Measurements from ENCODE around the gene ARRB1.
A peak's percentile ranks its signal among the peaks of the same experiment; 100 is the strongest.

ARRB1 gene

DNA sequence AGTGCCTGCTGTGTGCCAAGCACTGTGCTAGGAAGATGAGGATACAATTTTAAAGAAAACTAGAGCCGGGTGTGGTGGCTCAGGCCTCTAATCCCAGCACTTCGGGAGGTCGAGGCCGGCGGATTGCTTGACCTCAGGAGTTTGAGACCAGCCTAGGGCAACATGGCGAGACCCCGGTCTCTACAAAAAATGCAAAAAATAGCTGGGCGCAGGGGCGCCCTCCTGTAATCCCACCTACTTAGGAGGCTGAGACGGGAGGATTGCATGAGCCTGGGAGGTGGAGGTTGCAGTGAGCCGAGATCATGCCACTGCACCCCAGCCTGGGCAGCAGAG, 102.6 kb downstream of the ARRB1 start:
- DNase-seq (ENCODE audit: low spot score), result no peak

DNA sequence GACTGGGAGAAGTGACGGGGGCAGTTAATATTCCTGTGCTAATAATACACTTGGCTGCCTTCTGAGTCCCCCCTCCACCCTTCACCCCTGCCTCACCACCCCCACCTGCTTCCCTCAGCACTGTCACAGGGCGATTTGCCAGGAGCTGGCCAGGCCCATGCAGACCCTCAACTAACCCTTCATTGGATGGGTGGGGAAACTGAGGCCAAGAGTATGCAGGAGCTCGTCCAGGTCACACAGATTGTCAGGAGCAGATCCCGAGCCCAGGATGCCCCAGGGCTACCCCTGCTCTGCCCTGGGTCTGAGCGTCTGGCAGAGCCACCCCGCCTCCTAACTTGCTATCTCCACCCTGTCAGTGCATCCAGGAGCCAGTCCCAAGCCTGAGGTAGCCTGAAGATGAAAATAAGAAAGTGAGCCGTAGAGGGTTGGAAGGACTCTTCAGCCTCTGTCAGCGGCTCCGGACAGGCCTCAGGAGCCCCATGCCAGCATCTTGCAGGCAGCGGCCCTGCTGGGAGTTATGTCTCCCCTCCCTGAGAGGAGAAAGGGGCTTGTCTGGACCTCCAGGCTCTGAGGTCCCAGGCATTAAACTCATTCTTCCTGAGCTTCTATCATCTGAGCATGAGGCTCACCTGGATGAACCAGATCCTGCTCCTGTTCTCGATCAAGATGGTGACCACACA, 104.7 kb downstream of the ARRB1 start:
- DNase-seq (ENCODE audit: low spot score), result no peak

DNA sequence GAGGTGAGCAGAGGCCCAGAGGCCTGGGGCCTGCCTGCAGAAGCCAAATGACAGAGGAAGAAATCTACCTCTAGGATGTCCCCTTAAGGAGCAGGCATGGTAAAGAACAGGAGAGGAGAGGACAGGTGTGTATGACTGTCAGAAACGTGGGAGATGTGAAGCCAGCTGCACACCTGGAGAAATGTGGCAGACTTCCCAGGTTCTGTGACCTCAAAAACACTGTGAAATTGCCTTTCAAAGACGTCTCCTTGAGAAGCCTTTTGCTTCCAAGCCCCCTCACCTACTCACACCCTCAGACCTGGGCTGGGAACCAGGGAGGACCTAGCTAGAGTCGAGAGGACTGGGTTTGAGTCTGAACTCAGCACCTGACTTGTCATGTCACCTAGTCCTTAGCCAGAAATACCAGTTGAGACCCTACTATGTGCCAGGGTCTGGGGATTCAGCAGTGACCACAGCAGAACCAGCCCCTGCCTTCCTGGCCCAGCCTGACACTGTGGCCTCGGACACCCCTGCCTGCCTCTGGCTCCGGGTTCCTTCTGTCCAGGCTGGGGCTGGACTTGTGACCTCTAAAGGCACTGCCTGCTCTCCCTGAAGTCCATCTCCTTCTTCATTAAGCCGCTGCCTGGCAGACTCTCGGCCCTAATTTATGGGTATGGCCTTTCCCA, 105.3 kb downstream of the ARRB1 start:
- DNase-seq (ENCODE audit: low spot score), result no peak

DNA sequence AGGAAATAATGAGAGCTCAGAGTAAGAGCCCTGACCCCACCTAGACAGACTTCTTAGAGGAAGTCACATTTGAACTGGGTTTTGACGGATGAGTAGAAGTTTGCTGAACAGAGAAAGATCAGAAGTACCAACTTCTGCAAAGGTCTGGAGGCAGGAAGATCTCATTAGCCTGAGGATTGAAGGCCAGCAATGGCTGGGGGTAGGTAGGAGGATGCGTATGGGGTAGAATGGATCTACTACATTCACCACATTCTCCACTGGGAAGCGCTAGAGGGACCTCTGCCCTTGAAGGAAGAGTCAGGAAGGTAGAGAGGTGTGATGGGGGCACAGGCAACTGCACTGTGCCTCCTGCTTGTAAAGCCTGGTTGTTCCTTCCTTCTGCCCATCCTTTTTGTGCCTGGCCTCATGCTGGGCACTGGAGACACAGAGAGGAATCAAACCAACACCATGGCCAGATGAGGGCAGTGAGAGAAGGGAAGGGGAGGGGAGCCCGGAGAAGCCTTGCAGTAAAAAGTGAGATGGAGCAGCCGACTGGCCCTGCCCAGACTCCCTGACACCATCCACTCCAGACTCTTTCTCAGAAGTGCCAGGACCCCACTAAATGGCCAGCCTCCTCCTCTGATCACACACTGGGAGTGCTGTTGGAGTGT, 106.0 kb downstream of the ARRB1 start:
- no peak for DNase-seq (ENCODE audit: low spot score)

- DNase-seq (ENCODE audit: low spot score), result no peak
Measured at GRCh38 chr11:75244052-75244814, 107.2 kb downstream of the ARRB1 start.

GRCh38 chr11:75242722-75243600, 108.5 kb downstream of the ARRB1 start:
- DNase-seq (ENCODE audit: low spot score), result no peak

DNA sequence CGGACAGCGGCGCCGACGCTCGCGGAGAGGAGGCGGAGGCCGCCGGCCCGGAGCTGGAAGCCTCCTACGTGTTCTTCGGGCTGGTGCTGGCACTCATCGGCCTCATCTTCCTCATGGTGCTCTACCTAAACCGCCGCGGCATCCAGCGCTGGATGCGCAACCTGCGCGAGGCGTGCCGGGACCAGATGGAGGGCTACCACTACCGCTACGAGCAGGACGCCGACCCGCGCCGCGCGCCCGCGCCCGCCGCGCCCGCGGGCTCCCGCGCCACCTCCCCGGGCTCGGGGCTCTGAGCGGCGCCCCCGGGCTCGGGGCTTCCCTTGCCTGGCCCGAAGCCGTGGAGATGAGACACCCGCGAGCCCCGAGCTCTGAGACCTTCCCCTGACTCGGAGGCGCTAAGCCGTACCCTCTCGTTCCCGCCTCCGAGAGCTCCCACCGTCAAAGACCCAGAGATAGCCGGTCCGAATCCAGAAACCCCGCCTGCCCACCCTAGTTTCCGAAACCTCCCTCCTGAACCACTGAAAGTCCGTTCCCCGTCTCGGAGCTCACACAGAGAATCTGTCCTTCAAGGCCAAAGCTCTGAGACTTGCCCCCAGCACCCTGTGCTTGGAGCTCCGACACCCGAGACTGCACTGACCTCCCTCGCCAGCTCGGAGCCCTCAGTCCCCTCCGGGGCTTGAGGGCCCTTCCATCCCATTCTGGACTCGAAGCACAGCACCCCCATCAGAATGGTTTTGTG, 109.4 kb downstream of the ARRB1 start:
- DNase-seq (ENCODE audit: low spot score), result no peak

GRCh38 chr11:75241036-75241905, 110.2 kb downstream of the ARRB1 start:
- peak; percentile 71 for DNase-seq (ENCODE audit: low spot score)

- no peak for DNase-seq (ENCODE audit: low spot score)
Measured at GRCh38 chr11:75240311-75241035, 111.0 kb downstream of the ARRB1 start, which contains the start of gene TPBGL. TPBGL (plus strand) TSS chr11:75240774; CDS start chr11:75241050, 276 bp downstream.

GRCh38 chr11:75239531-75240290, 111.8 kb downstream of the ARRB1 start:
- DNase-seq (ENCODE audit: low spot score), result no peak

DNA sequence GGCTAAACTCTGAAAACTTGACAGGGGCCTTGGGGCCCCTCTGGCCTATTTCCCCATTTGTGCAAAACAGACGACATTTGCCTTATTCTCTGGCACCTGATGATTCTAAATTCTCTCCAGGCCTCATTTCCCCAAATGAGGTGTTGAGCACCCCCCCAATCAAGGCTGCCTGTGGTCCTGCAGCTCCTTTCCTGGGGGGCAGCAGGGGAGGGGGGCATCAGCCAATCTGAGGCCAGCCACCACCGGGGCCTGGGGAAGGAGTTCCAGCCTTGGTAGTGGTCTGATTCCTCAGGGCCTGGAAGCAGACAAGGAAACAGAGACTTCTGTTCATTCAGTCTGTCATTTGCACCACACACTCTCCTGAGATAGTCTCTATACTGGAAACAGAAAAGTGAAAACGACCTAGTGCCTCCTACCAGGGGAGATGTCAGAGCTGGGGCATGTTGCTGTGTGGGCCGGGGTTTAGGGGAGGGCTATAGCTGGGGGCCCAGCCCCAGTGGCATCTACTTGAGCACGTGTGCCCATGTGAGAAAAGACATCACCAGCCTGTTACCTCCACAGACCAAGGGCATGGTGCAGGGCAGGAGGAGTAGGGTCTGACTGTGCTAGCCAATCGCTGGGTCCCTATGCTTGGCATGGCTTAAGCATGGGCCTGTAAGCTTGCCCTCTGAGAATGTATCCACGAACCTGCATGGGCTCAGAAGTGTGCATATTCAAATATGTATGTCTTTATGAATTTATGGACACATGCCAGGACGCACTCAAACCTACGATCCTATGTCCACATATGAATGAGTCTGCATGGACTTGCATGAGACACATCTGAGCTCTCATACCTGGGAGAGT, 112.6 kb downstream of the ARRB1 start:
- DNase-seq (ENCODE audit: low spot score), result no peak

DNA sequence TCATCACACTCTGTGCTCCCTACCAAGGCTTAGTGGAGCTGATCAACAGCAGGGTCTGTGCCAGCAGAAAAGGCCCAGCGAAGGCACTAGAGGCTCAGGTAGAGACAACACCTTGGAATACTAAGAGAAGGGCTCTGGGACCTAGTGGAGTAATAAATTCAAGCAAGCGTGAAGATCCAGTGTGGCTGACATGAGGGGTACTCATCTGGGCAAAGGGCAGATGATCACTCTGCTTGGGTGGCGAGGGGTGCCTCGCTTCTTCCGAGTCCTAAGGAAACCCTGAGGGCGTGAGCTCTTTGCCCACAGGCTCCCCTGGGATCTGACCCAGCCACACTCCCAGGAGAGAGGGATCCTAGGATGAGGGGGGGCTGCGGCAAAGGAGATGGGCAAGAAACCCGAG, 114.4 kb downstream of the ARRB1 start:
- no peak for DNase-seq (ENCODE audit: low spot score)

DNA sequence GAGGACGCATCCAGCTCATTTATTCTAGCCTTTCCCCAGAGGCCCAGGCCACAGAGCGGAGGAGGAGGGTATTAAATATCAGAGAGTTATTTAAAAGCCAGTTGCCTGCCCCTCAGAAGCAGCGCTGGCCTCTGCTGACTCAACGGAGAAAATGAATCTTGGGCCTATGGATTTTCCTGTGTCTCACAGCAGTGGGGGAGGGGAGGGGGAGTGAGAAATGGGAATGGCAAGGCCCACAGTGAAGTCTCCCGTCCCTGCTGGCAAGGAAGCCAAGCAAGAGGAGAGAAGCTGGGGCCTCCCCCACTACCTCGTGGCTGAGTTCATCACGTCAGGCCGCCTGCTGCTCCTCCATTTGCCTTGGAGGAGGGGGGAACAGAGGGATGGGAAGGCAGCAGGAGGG, 115.4 kb downstream of the ARRB1 start:
- no peak for DNase-seq (ENCODE audit: low spot score)

DNA sequence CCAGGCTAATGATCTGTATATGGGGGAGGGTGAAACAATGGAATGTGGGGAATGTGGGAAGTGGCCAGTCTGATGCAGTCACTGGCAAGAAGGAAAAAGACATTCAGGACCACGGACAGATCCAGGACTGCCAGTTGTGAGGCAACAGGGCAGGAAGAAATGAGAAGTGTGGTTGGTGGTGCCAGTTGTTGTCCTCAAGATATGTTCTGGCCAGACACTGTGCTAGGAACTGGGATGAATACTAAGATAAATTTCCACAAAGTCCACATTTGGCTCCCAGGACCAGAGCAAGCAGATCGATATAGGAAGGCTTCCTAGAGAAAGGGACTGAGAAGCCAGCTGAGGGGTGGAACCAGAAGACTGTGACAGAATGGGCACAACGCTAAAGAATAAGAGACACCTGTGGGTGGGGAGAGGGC, 117.7 kb downstream of the ARRB1 start:
- peak; percentile 31 for DNase-seq (ENCODE audit: low spot score)

DNA sequence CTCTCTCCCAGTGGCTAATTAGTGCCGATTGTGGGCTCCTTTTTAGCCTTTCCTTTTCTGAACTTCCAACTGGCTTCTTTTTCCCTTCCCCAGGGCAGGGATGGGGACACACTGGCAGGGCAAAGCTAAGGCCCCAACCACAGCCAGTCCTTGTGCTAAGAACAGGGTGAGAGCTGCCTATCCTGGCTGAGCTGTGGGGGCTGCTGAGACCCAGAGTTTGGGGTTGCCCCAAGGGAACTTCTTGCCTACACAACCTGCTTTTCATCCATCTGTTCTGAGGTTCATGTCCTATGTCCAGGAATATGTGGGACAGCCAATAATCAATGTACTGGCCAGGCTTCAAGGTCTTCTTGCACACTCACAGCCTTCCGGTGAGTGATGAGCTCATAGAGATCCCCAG, 120.8 kb downstream of the ARRB1 start:
- no peak for DNase-seq (ENCODE audit: low spot score)

- DNase-seq (ENCODE audit: low spot score), result no peak
Measured at GRCh38 chr11:75229466-75229865, 122.0 kb downstream of the ARRB1 start.

DNA sequence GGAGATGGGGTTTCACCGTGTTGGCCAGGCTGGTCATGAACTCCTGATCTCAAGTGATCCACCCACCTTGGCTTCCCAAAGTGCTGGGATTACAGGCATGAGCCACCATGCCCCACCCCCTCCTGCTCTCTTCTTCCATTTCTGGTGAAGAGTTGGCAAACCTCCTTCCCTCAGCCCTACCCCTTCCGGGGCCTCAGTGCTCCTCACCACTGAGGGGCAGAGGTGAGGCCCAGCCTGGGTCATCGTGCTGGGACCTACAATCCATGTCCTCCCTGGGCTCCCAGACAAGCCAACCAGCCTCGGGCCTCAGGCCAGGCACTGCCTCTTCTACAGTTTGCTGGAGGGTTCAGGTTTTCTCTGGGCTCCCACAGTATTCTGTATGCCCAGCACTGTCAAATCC, 125.7 kb downstream of the ARRB1 start:
- no peak for DNase-seq (ENCODE audit: low spot score)

Data from Ammon's horn (tissue), 1 donor.